Calu3 (cell line): ENCODE results near the gene LYPD5. TPM values are rescaled to one million over a fixed set of nuclear protein-coding genes. Genes with fewer than 3 reads are reported as not detected.

Experiments used
- BruUV-seq: library from RNA; stranded (reverse); fragments of 400-500 nt; replicated peaks from 2 replicates; lab custom pipeline; 2021; lab: Mats Ljungman, UMichigan
- CTCF ChIA-PET: fragments of 300-600 bp; sonication (Branson Sonifier 250); formaldehyde crosslinking; loops from one replicate; lab custom pipeline; 2022; ENCODE audit warnings: antibody characterized with exemption; lab: Charles Lee
- DNase-seq: peaks from one replicate; pipeline ENCODE4 v3.0.0; 2022
- H3K27ac Mint-ChIP-seq: one replicate; pipeline ENCODE4 v1.8.0; 2022; ENCODE audit warnings: mixed read lengths; ENCODE audit not compliant: unreplicated experiment
- H3K27me3 Mint-ChIP-seq: one replicate; pipeline ENCODE4 v1.8.0; 2022; ENCODE audit warnings: mixed read lengths; ENCODE audit not compliant: unreplicated experiment
- H3K36me3 Mint-ChIP-seq: one replicate; pipeline ENCODE4 v1.8.0; 2022; ENCODE audit warnings: mild to moderate bottlenecking, moderate library complexity, mixed read lengths; ENCODE audit not compliant: insufficient read depth, unreplicated experiment
- H3K4me1 Mint-ChIP-seq: one replicate; pipeline ENCODE4 v1.8.0; 2022; ENCODE audit warnings: mild to moderate bottlenecking, low read depth, mixed read lengths; ENCODE audit not compliant: unreplicated experiment
- H3K4me3 Mint-ChIP-seq: one replicate; pipeline ENCODE4 v1.8.0; 2022; ENCODE audit warnings: mild to moderate bottlenecking, low read depth, moderate library complexity, mixed read lengths; ENCODE audit not compliant: unreplicated experiment
- H3K9me3 Mint-ChIP-seq: one replicate; pipeline ENCODE4 v1.8.0; 2022; ENCODE audit warnings: low read depth, mixed read lengths; ENCODE audit not compliant: unreplicated experiment
- intact Hi-C: fragments of 100-400 bp; cut with micrococcal nuclease; formaldehyde crosslinking; loops from one replicate; pipeline ENCODE4 v1.10.0; 2022; ENCODE audit not compliant: unreplicated experiment
- total RNA-seq: library from RNA; stranded (reverse); gene quantifications from 2 replicates; pipeline ENCODE4 v1.2.3, GENCODE V29; 2022
- TF ChIP-seq, protein P1 (sequence below): fragments of 200-600 bp; IDR thresholded peaks from one replicate; pipeline ENCODE4 v1.8.0; 2022; ENCODE audit warnings: antibody characterized with exemption; ENCODE audit not compliant: unreplicated experiment

Gene LYPD5
- total RNA-seq, 1 experiment from 2014 or later = 5.0 TPM

DNA sequence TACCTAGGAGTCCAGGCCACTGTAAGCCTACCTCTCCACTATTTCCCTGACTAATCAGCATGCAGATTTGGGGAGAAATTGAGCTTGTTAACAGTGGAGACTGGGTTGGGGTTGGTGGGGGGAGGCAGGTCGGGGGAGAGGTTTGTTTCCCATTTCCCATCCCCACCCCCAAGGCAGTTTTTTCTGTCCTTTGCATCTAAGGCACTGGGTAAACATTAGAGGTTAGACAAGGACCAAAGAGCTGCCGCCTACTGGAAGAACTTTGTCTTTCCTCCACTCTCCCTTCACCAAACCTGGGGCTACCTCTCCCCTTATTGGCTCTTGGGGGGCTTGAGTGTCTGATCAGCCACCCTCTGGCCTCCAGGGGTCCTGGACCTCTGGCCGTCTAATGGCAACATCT is 22.4 kb downstream of the LYPD5 start:
- intact Hi-C loops = no loop called here
- Mint-ChIP-seq H3K27ac (peak overlapping the region; percentile 98), H3K27me3 (no peaks in the 10 kb centered on the region), H3K36me3 (peaks cover 79% of the 10 kb centered on the region), H3K9me3 (peaks cover 2% of the 10 kb centered on the region), H3K4me1 (peaks cover 90% of the 10 kb centered on the region), H3K4me3 (peak overlapping the region; percentile 77)
- BruUV-seq = no TSS peak
- TF ChIP-seq, protein P1, sequence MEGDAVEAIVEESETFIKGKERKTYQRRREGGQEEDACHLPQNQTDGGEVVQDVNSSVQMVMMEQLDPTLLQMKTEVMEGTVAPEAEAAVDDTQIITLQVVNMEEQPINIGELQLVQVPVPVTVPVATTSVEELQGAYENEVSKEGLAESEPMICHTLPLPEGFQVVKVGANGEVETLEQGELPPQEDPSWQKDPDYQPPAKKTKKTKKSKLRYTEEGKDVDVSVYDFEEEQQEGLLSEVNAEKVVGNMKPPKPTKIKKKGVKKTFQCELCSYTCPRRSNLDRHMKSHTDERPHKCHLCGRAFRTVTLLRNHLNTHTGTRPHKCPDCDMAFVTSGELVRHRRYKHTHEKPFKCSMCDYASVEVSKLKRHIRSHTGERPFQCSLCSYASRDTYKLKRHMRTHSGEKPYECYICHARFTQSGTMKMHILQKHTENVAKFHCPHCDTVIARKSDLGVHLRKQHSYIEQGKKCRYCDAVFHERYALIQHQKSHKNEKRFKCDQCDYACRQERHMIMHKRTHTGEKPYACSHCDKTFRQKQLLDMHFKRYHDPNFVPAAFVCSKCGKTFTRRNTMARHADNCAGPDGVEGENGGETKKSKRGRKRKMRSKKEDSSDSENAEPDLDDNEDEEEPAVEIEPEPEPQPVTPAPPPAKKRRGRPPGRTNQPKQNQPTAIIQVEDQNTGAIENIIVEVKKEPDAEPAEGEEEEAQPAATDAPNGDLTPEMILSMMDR = peak; percentile 40
- peak; percentile 59 for DNase-seq
- CTCF ChIA-PET = interaction anchor here (1.3 to 3.9 kb wide), 3 partner anchors 10 to 35 kb away, joined by 4 to 27 read pairs (median 7); no protein-coding TSS in a partner anchor

DNA sequence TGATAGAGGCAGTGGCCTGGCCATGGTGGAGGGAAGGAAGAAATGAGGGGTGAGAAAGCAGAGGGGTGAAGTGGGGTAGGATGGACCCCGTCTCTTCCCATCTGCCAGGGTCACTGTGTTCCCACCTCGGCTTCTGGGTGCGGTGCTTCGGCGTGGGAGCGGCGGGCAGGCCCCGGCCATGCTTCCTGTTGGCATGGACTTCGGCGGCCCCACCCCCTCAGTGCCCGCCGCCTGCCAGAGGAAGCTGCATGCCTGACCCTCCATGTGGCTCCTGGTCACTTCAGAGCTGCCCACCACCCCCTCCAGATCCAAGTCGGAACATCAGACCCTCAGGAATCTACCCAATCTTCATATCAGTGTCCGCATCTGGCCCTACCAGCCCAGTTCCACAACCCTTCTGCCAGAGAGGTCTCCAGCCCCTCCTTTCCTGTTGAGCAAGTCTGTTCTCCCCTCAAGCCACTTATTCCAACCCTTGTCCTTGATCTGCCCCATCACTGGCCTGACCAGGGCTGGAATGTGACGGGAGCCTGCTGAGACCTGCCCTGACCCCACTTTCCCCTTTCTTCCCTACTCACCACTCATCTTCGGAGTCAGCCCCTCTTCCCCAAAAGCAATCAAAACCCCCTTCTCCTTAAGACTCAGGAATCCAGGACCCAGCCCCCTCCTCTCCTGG is 23.0 kb downstream of the LYPD5 start:
- peaks cover 2% of the 10 kb centered on the region for H3K9me3 Mint-ChIP-seq
- H3K4me1 Mint-ChIP-seq = peaks cover 85% of the 10 kb centered on the region
- peak overlapping the region; percentile 98 for H3K27ac Mint-ChIP-seq
- CTCF ChIA-PET = interaction anchor here (0.5 to 3.9 kb wide), 6 partner anchors 9 to 103 kb away, joined by 3 to 27 read pairs (median 4); no protein-coding TSS in a partner anchor
- intact Hi-C loops = no loop called here
- TF ChIP-seq, protein P1 = no peak
- peak; percentile 78 for DNase-seq
- peaks cover 79% of the 10 kb centered on the region for H3K36me3 Mint-ChIP-seq
- H3K27me3 Mint-ChIP-seq = no peaks in the 10 kb centered on the region
- H3K4me3 Mint-ChIP-seq = peak overlapping the region; percentile 77
- BruUV-seq = no TSS peak

DNA sequence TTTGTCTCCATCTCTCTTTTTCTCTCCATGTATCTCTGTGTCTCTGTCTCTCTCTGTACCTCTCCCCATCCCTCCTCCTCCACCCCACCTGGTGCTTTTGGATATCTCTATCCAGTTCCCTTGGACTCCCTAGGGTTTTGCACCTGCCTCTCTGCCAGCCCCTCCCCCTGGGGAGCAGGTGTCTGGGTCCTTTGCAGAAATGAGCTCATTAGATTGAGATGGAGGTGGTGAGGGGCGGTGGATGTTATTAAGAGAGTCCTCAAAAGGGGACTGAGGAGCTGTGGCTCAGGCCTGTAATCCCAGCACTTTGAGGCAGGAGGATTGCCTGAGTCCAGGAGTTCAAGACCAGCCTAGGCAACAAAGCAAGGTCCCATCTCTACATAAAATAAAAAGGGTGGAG is 23.6 kb downstream of the LYPD5 start:
- no peaks in the 10 kb centered on the region for H3K27me3 Mint-ChIP-seq
- H3K4me3 Mint-ChIP-seq = peak overlapping the region; percentile 77
- peak overlapping the region; percentile 98 for H3K27ac Mint-ChIP-seq
- DNase-seq = no peak
- H3K36me3 Mint-ChIP-seq = peaks cover 79% of the 10 kb centered on the region
- TF ChIP-seq, protein P1 = no peak
- intact Hi-C loops = no loop called here
- H3K4me1 Mint-ChIP-seq = peaks cover 79% of the 10 kb centered on the region
- no TSS peak for BruUV-seq
- H3K9me3 Mint-ChIP-seq = peaks cover 2% of the 10 kb centered on the region
- CTCF ChIA-PET = interaction anchor here (0.5 to 3.9 kb wide), 8 partner anchors 8 to 103 kb away, joined by 3 to 27 read pairs (median 4); partner anchors contain the start of gene SMG9

DNA sequence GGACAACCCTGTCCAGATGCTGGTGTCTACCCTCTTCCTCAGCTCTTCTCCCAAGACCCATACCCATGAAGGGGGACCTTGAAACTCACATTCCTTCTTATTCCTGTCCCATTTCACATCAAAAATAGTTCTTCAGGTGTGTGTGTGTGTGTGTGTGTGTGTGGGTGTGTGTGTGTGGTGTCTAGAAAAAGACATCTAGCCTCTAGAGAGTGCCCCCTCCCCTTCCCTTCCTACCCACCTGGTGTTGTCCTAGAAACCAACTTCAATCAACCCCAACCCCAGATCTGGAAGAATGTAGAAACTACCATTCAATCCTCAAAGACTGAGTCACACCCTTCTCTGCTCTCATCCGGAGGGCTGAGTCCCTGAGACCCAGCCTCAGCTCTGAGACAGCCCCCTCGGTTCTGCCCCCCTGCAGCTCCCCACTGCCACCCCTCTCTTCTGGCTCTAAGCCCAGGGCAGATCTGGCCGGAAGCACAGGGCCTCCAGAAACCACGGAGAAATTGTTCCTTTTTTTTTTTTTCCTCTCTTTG is 25.0 kb downstream of the LYPD5 start:
- no peaks in the 10 kb centered on the region for H3K27me3 Mint-ChIP-seq
- intact Hi-C loops = no loop called here
- BruUV-seq = no TSS peak
- peak overlapping the region; percentile 98 for H3K27ac Mint-ChIP-seq
- TF ChIP-seq, protein P1 = no peak
- CTCF ChIA-PET = interaction anchor here (0.5 to 3.9 kb wide), 8 partner anchors 11 to 920 kb away, joined by 3 to 27 read pairs (median 4); partner anchors contain the start of genes PHLDB3, SMG9 and ZNF227
- peak overlapping the region; percentile 77 for H3K4me3 Mint-ChIP-seq
- no peaks in the 10 kb centered on the region for H3K9me3 Mint-ChIP-seq
- DNase-seq = peak; percentile 73
- peaks cover 83% of the 10 kb centered on the region for H3K36me3 Mint-ChIP-seq
- H3K4me1 Mint-ChIP-seq = peaks cover 64% of the 10 kb centered on the region
